ENCODE data around the gene NQO1. TPM values are rescaled to one million over a fixed set of nuclear protein-coding genes. Genes with fewer than 3 reads are reported as not detected.

Gene NQO1
- total RNA-seq, 1 experiment from 2014 or later: 251 TPM

- CTCF ChIA-PET: no interaction called here
Measured at GRCh38 chr16:69773260-69773947, 47.0 kb upstream of the NQO1 start.

GRCh38 chr16:69771651-69771967 lies 45.2 kb upstream of the NQO1 start:
- POLR2A ChIA-PET (ENCODE audit: unreplicated experiment): no interaction called here
- Histone ChIP-seq H3K79me2 (ENCODE audit: low read length) (peaks cover 6% of the 10 kb centered on the region; the same call in 1 of the 2 replicates), H3K27me3 (ENCODE audit: low read length) (no peaks in the 10 kb centered on the region), H3K27ac (ENCODE audit: low read length) (no peak overlapping the region), H3K4me2 (ENCODE audit: low read length) (no peak overlapping the region), H3K9me3 (ENCODE audit: low read length) (no peaks in the 10 kb centered on the region), H2AFZ (ENCODE audit: low read length) (no peak overlapping the region), H3F3A (ENCODE audit: low read length, unreplicated experiment) (no peaks in the 10 kb centered on the region), H3K4me1 (ENCODE audit: insufficient read depth, low read length) (no peaks in the 10 kb centered on the region), H4K20me1 (ENCODE audit: low read length) (no peaks in the 10 kb centered on the region), H3K36me3 (ENCODE audit: low read depth, low read length) (no peaks in the 10 kb centered on the region), H3K4me3 (ENCODE audit: low read length) (no peak overlapping the region), H3K9me2 (replicated peaks; ENCODE audit: low read length) (no peaks in the 10 kb centered on the region), H3K9ac (ENCODE audit: low read length) (no peak overlapping the region)
- no TSS peak for BruUV-seq (replicated peaks)
- ATAC-seq: no peak
- intact Hi-C loops (cut with micrococcal nuclease): no loop called here
- no peak for DNase-seq
- CTCF ChIA-PET: no interaction called here
- TF ChIP-seq EZH2phosphoT487 (IDR thresholded peaks at IDR 0.05; ENCODE audit: borderline replicate concordance, low read length) (no peak), CTCF (conservative IDR thresholded peaks at IDR 0.05; ENCODE audit: low read depth, low read length) (no peak), EZH2 (IDR thresholded peaks at IDR 0.05; ENCODE audit: low read length, unreplicated experiment) (no peak)

More at GRCh38 chr16:69773260-69773947, 47.0 kb upstream of the NQO1 start:
- no peak overlapping the region for H2AFZ ChIP-seq (ENCODE audit: low read length)
- H3K36me3 ChIP-seq (ENCODE audit: low read depth, low read length): no peaks in the 10 kb centered on the region
- no peaks in the 10 kb centered on the region for H3K4me1 ChIP-seq (ENCODE audit: insufficient read depth, low read length)
- no TSS peak for BruUV-seq (replicated peaks)
- no peak for TF ChIP-seq EZH2 (IDR thresholded peaks at IDR 0.05; ENCODE audit: low read length, unreplicated experiment)
- TF ChIP-seq CTCF (conservative IDR thresholded peaks at IDR 0.05; ENCODE audit: low read depth, low read length): no peak
- no peak for TF ChIP-seq EZH2phosphoT487 (IDR thresholded peaks at IDR 0.05; ENCODE audit: borderline replicate concordance, low read length)
- H3K27ac ChIP-seq (ENCODE audit: low read length): no peak overlapping the region
- intact Hi-C loops (cut with micrococcal nuclease): no loop called here
- 0 out of 2 replicates have a peak, but pooled peaks cover 6% of the 10 kb centered on the region for H3K79me2 ChIP-seq (ENCODE audit: low read length)
- no peak overlapping the region for H3K4me3 ChIP-seq (ENCODE audit: low read length)
- no peak for DNase-seq
- H3K9me3 ChIP-seq (ENCODE audit: low read length): no peaks in the 10 kb centered on the region
- H3K27me3 ChIP-seq (ENCODE audit: low read length): no peaks in the 10 kb centered on the region
- no peaks in the 10 kb centered on the region for H4K20me1 ChIP-seq (ENCODE audit: low read length)
- no peak for ATAC-seq
- H3K9me2 ChIP-seq (replicated peaks; ENCODE audit: low read length): no peaks in the 10 kb centered on the region
- no peaks in the 10 kb centered on the region for H3F3A ChIP-seq (ENCODE audit: low read length, unreplicated experiment)
- POLR2A ChIA-PET (ENCODE audit: unreplicated experiment): no interaction called here
- no peak overlapping the region for H3K9ac ChIP-seq (ENCODE audit: low read length)
- H3K4me2 ChIP-seq (ENCODE audit: low read length): no peak overlapping the region

- Histone ChIP-seq H3K4me2 (ENCODE audit: low read length) (no peak overlapping the region), H3K79me2 (ENCODE audit: low read length) (peaks cover 16% of the 10 kb centered on the region), H3K27me3 (ENCODE audit: low read length) (no peaks in the 10 kb centered on the region), H3K9me2 (replicated peaks; ENCODE audit: low read length) (no peaks in the 10 kb centered on the region), H3K4me3 (ENCODE audit: low read length) (no peak overlapping the region), H3K36me3 (ENCODE audit: low read depth, low read length) (no peaks in the 10 kb centered on the region), H4K20me1 (ENCODE audit: low read length) (no peaks in the 10 kb centered on the region), H3F3A (ENCODE audit: low read length, unreplicated experiment) (no peaks in the 10 kb centered on the region), H2AFZ (ENCODE audit: low read length) (no peak overlapping the region), H3K9ac (ENCODE audit: low read length) (no peak overlapping the region), H3K9me3 (ENCODE audit: low read length) (no peaks in the 10 kb centered on the region), H3K4me1 (ENCODE audit: insufficient read depth, low read length) (no peaks in the 10 kb centered on the region), H3K27ac (ENCODE audit: low read length) (no peak overlapping the region)
- CTCF ChIA-PET: no interaction called here
- no TSS peak for BruUV-seq (replicated peaks)
- ATAC-seq (no peak), DNase-seq (no peak)
- TF ChIP-seq CTCF (conservative IDR thresholded peaks at IDR 0.05; ENCODE audit: low read depth, low read length) (no peak), EZH2phosphoT487 (IDR thresholded peaks at IDR 0.05; ENCODE audit: borderline replicate concordance, low read length) (no peak), EZH2 (IDR thresholded peaks at IDR 0.05; ENCODE audit: low read length, unreplicated experiment) (no peak)
- intact Hi-C loops (cut with micrococcal nuclease): no loop called here
- POLR2A ChIA-PET (ENCODE audit: unreplicated experiment): no interaction called here
Measured at GRCh38 chr16:69769404-69769803, 43.0 kb upstream of the NQO1 start.
